H1 (cell line): ENCODE measurements around the gene UBE2D4. TPM values are rescaled to one million over a fixed set of nuclear protein-coding genes. Genes with fewer than 3 reads are reported as not detected.

Source experiments
- GABPA ChIP-seq: IDR thresholded peaks from 2 replicates; pipeline ENCODE4 v1.6.1; 2011; ENCODE audit warnings: mild to moderate bottlenecking, low read length, moderate library complexity, borderline replicate concordance; ENCODE audit not compliant: insufficient read depth
- TAF7 ChIP-seq: optimal IDR thresholded peaks from 2 replicates; pipeline ENCODE3; 2011; ENCODE audit warnings: low read depth, mild to moderate bottlenecking, inconsistent platforms, low read length, moderate library complexity, borderline replicate concordance
- polyA plus RNA-seq, 7 experiments: library from polyadenylated mRNA; depleted of rRNA in 3 of 7; stranded (reverse) in 5 of 7; unstranded in 2 of 7; fragments of >200 nt in 5 of 7; fragments of 200-250 nt in 2 of 7; gene quantifications; 1 replicate in 5 of 7; 2 replicates in 1 of 7; 4 replicates in 1 of 7; pipeline versions ENCODE4 v1.2.1 to v1.2.3, GENCODE V29; 2011 to 2013; ENCODE audit warnings: missing spikeins in 2 of 7, mixed read lengths in 2 of 7
- total RNA-seq: library from RNA; stranded (reverse); fragmentation: NEBNext Ultra II Directional; extraction: Animal tissue kit (Norgen Biotek cat#: 25700); gene quantifications from 2 replicates; pipeline ENCODE4 v1.2.1, GENCODE V29; 2021
- TF ChIP-seq, protein P1 (sequence below): IDR thresholded peaks from 2 replicates; pipeline ENCODE4 v1.6.1; 2011; ENCODE audit warnings: low read length, improper control_type of control experiment

The UBE2D4 gene
- total and polyA plus RNA-seq, 2 of the 8 experiments (the other 6 are each of a cell fraction or from before 2014, with no cell fraction given): 3.4 to 9.4 TPM

DNA sequence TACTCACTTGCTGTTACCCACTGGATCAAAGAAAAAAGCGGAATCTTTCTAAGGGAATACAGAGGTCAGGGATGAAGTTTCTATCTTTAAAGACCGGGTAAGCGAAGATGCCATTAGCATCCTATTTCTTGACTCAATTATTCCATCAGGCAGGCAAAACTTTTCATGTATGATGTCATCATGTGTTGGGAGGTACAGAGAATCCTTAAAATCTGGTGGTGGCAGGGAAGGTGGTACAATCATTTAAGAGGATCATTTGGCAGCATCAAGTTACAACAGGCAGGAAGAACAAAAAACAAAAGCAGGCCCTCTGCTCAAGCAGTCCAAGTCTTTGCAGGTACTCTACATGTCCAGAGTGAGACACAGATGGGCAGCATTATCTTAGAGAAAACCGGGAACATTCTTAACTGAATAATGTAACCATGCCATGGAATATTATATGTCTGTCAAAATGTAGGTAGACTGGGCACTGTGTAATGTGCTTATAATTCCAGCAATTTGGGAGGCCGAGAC is 23.6 kb upstream of the UBE2D4 start (continued):
- TF ChIP-seq TAF7 (no peak), GABPA (no peak)
- TF ChIP-seq, protein P1, sequence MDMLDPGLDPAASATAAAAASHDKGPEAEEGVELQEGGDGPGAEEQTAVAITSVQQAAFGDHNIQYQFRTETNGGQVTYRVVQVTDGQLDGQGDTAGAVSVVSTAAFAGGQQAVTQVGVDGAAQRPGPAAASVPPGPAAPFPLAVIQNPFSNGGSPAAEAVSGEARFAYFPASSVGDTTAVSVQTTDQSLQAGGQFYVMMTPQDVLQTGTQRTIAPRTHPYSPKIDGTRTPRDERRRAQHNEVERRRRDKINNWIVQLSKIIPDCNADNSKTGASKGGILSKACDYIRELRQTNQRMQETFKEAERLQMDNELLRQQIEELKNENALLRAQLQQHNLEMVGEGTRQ: no peak
- TF ChIP-seq, all 59 proteins: peak for 0
